Smooth muscle cell (in vitro differentiated cells): Measurements from ENCODE around the gene ADAMTS16. TPM values are rescaled to one million over a fixed set of nuclear protein-coding genes. Genes with fewer than 3 reads are reported as not detected.

Source experiments
- DNase-seq: peaks from one replicate; lab custom pipeline; 2025; ENCODE audit not compliant: unreplicated experiment; lab: John Stamatoyannopoulos, UW
- H2AFZ ChIP-seq: fragments of 200-600 bp; sonication (generic); 2 replicates; pipeline ENCODE4 v1.6.0; 2016; ENCODE audit warnings: antibody characterized with exemption, low read depth, mild to moderate bottlenecking
- H3F3A ChIP-seq: fragments of 200-600 bp; sonication (generic); 2 replicates; pipeline ENCODE4 v1.6.0; 2017; ENCODE audit warnings: antibody characterized with exemption, low read depth
- H3K27ac ChIP-seq: fragments of 200-600 bp; sonication (generic); 2 replicates; pipeline ENCODE4 v1.5.1; 2016; ENCODE audit warnings: low read depth, mild to moderate bottlenecking
- H3K27me3 ChIP-seq: fragments of 200-600 bp; sonication (generic); 2 replicates; pipeline ENCODE4 v1.6.1; 2016; ENCODE audit warnings: low read depth, mild to moderate bottlenecking
- H3K36me3 ChIP-seq: fragments of 200-600 bp; sonication (generic); 2 replicates; pipeline ENCODE4 v1.5.1; 2016; ENCODE audit warnings: low read depth
- H3K4me1 ChIP-seq: fragments of 200-600 bp; sonication (generic); 2 replicates; pipeline ENCODE4 v1.5.1; 2016; ENCODE audit warnings: low read depth
- H3K4me2 ChIP-seq: fragments of 200-600 bp; sonication (generic); 2 replicates; pipeline ENCODE4 v1.6.0; 2016; ENCODE audit warnings: mild to moderate bottlenecking
- H3K4me3 ChIP-seq: fragments of 200-600 bp; sonication (generic); 2 replicates; pipeline ENCODE4 v1.5.1; 2016; ENCODE audit warnings: mild to moderate bottlenecking
- H3K79me2 ChIP-seq: fragments of 200-600 bp; sonication (generic); 2 replicates; pipeline ENCODE4 v1.6.0; 2016; ENCODE audit warnings: low read depth, mild to moderate bottlenecking
- H3K9ac ChIP-seq: fragments of 200-600 bp; sonication (generic); 2 replicates; pipeline ENCODE4 v1.6.0; 2016; ENCODE audit warnings: low read depth
- H3K9me3 ChIP-seq: fragments of 200-600 bp; sonication (generic); replicated peaks from 2 replicates; pipeline ENCODE4 v1.5.1; 2016; ENCODE audit warnings: low read depth
- H4K20me1 ChIP-seq: fragments of 200-600 bp; sonication (generic); 2 replicates; pipeline ENCODE4 v1.6.0; 2016; ENCODE audit warnings: low read depth
- CTCF ChIP-seq: fragments of 200-600 bp; sonication (generic); IDR thresholded peaks from 2 replicates; pipeline ENCODE4 v1.5.1; 2017; ENCODE audit warnings: borderline replicate concordance, mild to moderate bottlenecking, antibody characterized with exemption; ENCODE audit not compliant: insufficient read depth, poor library complexity, severe bottlenecking
- WGBS: methylation state at CpG from one replicate; pipeline ENCODE4 v1.1.7; 2016; ENCODE audit warnings: low lambda C conversion rate; 5-methylcytosine and 5-hydroxymethylcytosine counted together
- polyA plus RNA-seq: library from polyadenylated mRNA; unstranded; fragments of >200 nt; fragmentation: Nextera tagmentation; extraction: Ambion mirVana; gene quantifications from 2 replicates; pipeline ENCODE4 v1.2.1, GENCODE V29; 2016
- total RNA-seq: library from RNA; depleted of rRNA; stranded (reverse); fragments of >200 nt; gene quantifications from 2 replicates; pipeline ENCODE4 v1.2.3, GENCODE V29; 2014

The ADAMTS16 gene
- total and polyA plus RNA-seq, 2 experiments from 2014 or later = 4.7 to 6.2 TPM

GRCh38 chr5:5341531-5342292 is 201.6 kb downstream of the ADAMTS16 start:
- no peak overlapping the region for H3K4me3 ChIP-seq
- peaks cover 6% of the 10 kb centered on the region for H3K4me1 ChIP-seq
- no peak overlapping the region for H3K4me2 ChIP-seq
- peaks cover 5% of the 10 kb centered on the region for H3F3A ChIP-seq
- H2AFZ ChIP-seq = no peak overlapping the region
- H3K79me2 ChIP-seq = no peaks in the 10 kb centered on the region
- H3K27me3 ChIP-seq = no peaks in the 10 kb centered on the region
- H3K9me3 ChIP-seq = no peaks in the 10 kb centered on the region
- H3K27ac ChIP-seq = peak overlapping the region; percentile 70
- TF ChIP-seq CTCF = no peak
- WGBS = 77% methylated on average over 10 of the region's 10 CpGs
- DNase-seq = no peak
- no peaks in the 10 kb centered on the region for H3K36me3 ChIP-seq
- no peaks in the 10 kb centered on the region for H4K20me1 ChIP-seq
- H3K9ac ChIP-seq = no peak overlapping the region

DNA sequence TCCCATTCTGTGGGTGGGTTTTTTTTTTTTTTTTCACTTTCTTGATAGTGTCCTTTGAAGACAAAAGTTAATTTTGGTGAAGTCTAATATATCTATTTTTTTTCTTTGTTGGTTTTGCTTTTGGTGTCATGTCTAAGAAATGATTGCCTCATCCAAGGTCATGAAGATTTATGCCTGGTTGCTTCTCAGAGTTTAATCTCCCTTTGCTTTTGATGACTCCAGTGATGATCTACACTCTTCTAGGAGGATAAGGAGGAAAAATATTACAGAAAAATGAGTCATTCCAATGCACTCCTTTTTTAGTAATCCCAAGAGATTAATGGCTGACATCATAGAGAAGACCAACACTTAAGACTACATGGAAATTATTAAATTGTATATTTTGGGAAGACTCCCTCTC is 202.7 kb downstream of the ADAMTS16 start:
- peaks cover 5% of the 10 kb centered on the region for H3K4me1 ChIP-seq
- H3K4me2 ChIP-seq = peak overlapping the region; percentile 44
- H3K36me3 ChIP-seq = no peaks in the 10 kb centered on the region
- H4K20me1 ChIP-seq = no peaks in the 10 kb centered on the region
- no peak for TF ChIP-seq CTCF
- H3K9ac ChIP-seq = no peak overlapping the region
- H3K27me3 ChIP-seq = no peaks in the 10 kb centered on the region
- H3F3A ChIP-seq = peaks cover 5% of the 10 kb centered on the region
- no peak overlapping the region for H2AFZ ChIP-seq
- DNase-seq = no peak
- no peaks in the 10 kb centered on the region for H3K79me2 ChIP-seq
- peak overlapping the region; percentile 70 for H3K27ac ChIP-seq
- H3K9me3 ChIP-seq = no peaks in the 10 kb centered on the region
- no peak overlapping the region for H3K4me3 ChIP-seq

GRCh38 chr5:5343568-5343967 is 203.4 kb downstream of the ADAMTS16 start:
- no peaks in the 10 kb centered on the region for H3K27me3 ChIP-seq
- no peak overlapping the region for H3K27ac ChIP-seq
- no peak for DNase-seq
- no peak for TF ChIP-seq CTCF
- no peaks in the 10 kb centered on the region for H4K20me1 ChIP-seq
- peaks cover 5% of the 10 kb centered on the region for H3F3A ChIP-seq
- no peak overlapping the region for H2AFZ ChIP-seq
- H3K9ac ChIP-seq = no peak overlapping the region
- H3K79me2 ChIP-seq = no peaks in the 10 kb centered on the region
- H3K36me3 ChIP-seq = no peaks in the 10 kb centered on the region
- WGBS = 90% methylated on average over 6 of the region's 6 CpGs
- H3K4me2 ChIP-seq = no peak overlapping the region
- no peak overlapping the region for H3K4me3 ChIP-seq
- H3K9me3 ChIP-seq = no peaks in the 10 kb centered on the region
- H3K4me1 ChIP-seq = peaks cover 5% of the 10 kb centered on the region

GRCh38 chr5:5344051-5344571 is 204.0 kb downstream of the ADAMTS16 start:
- Histone ChIP-seq H3K4me3 (no peak overlapping the region), H3K4me2 (no peak overlapping the region), H3K27ac (no peak overlapping the region), H3K9ac (no peak overlapping the region), H2AFZ (no peak overlapping the region), H3F3A (peaks cover 5% of the 10 kb centered on the region), H3K27me3 (no peaks in the 10 kb centered on the region), H3K4me1 (peaks cover 5% of the 10 kb centered on the region), H3K79me2 (no peaks in the 10 kb centered on the region), H3K9me3 (no peaks in the 10 kb centered on the region), H3K36me3 (no peaks in the 10 kb centered on the region), H4K20me1 (no peaks in the 10 kb centered on the region)
- no peak for TF ChIP-seq CTCF
- no peak for DNase-seq
- WGBS = 68% methylated on average over 4 of the region's 4 CpGs
